Testis (tissue), 2 donors: ENCODE measurements around the gene ROBO1.

Experiments
- POLR2A ChIP-seq: fragments of 450-650 bp; IDR thresholded peaks from one replicate; pipeline ENCODE4 v1.6.1; 2017; ENCODE audit warnings: antibody characterized with exemption, mild to moderate bottlenecking, moderate library complexity
- TF ChIP-seq, protein P1 (sequence below), 3 experiments: fragments of 450-650 bp in 2 of 3; fragments of 200-600 bp in 1 of 3; sonication (generic) in 1 of 3; IDR thresholded peaks; one replicate each; pipeline ENCODE4 v1.5.1; 2016 to 2019; ENCODE audit warnings: antibody characterized with exemption in 3 of 3, mild to moderate bottlenecking in 2 of 3, moderate library complexity in 1 of 3

- TF ChIP-seq, protein P1, sequence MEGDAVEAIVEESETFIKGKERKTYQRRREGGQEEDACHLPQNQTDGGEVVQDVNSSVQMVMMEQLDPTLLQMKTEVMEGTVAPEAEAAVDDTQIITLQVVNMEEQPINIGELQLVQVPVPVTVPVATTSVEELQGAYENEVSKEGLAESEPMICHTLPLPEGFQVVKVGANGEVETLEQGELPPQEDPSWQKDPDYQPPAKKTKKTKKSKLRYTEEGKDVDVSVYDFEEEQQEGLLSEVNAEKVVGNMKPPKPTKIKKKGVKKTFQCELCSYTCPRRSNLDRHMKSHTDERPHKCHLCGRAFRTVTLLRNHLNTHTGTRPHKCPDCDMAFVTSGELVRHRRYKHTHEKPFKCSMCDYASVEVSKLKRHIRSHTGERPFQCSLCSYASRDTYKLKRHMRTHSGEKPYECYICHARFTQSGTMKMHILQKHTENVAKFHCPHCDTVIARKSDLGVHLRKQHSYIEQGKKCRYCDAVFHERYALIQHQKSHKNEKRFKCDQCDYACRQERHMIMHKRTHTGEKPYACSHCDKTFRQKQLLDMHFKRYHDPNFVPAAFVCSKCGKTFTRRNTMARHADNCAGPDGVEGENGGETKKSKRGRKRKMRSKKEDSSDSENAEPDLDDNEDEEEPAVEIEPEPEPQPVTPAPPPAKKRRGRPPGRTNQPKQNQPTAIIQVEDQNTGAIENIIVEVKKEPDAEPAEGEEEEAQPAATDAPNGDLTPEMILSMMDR (IDR thresholded peaks at IDR 0.05) = no peak
- no peak for TF ChIP-seq POLR2A
Observed at GRCh38 chr3:78742491-78742890, 1025.3 kb downstream of the ROBO1 start.
